H9 (cell line): Measurements from ENCODE around the gene DCDC2. TPM values are rescaled to one million over a fixed set of nuclear protein-coding genes. Genes with fewer than 3 reads are reported as not detected.

Experiments used
- DNase-seq: peaks from one replicate; pipeline ENCODE4 v3.0.0-alpha.2; 2017
- H2AFZ ChIP-seq: one replicate; pipeline ENCODE4 v1.6.1; 2013; ENCODE audit warnings: mild to moderate bottlenecking, low read length, control low read depth, moderate library complexity
- H2AK5ac ChIP-seq: 2 replicates; pipeline ENCODE4 v1.6.1; 2013; ENCODE audit warnings: low read length, control low read depth, mixed read lengths; ENCODE audit not compliant: insufficient read length
- H2BK120ac ChIP-seq: one replicate; pipeline ENCODE4 v1.6.1; 2013; ENCODE audit warnings: low read depth, mild to moderate bottlenecking, low read length, control low read depth, inconsistent platforms; ENCODE audit not compliant: poor library complexity, severe bottlenecking
- H2BK12ac ChIP-seq: 2 replicates; pipeline ENCODE4 v1.6.1; 2013; ENCODE audit warnings: low read length, control low read depth, mixed read lengths, low read depth; ENCODE audit not compliant: insufficient read length
- H2BK15ac ChIP-seq: 2 replicates; pipeline ENCODE4 v1.6.1; 2013; ENCODE audit warnings: low read depth, low read length, control low read depth
- H2BK20ac ChIP-seq: one replicate; pipeline ENCODE4 v1.6.1; 2013; ENCODE audit warnings: low read depth, mild to moderate bottlenecking, low read length, control low read depth, inconsistent platforms; ENCODE audit not compliant: poor library complexity, severe bottlenecking
- H2BK5ac ChIP-seq: 2 replicates; pipeline ENCODE4 v1.6.1; 2013; ENCODE audit warnings: low read length, control low read depth, mixed read lengths; ENCODE audit not compliant: insufficient read length
- H3K14ac ChIP-seq: 2 replicates; pipeline ENCODE4 v1.6.1; 2013; ENCODE audit warnings: low read length, control low read depth; ENCODE audit not compliant: insufficient read depth
- H3K18ac ChIP-seq: 2 replicates; pipeline ENCODE4 v1.6.1; 2013; ENCODE audit warnings: low read depth, mild to moderate bottlenecking, mixed read lengths, low read length, control low read depth; ENCODE audit not compliant: insufficient read length
- H3K23ac ChIP-seq: 2 replicates; pipeline ENCODE4 v1.6.1; 2013; ENCODE audit warnings: low read length, control low read depth, mixed read lengths, low read depth; ENCODE audit not compliant: insufficient read length
- H3K23me2 ChIP-seq: 2 replicates; pipeline ENCODE4 v1.6.1; 2013; ENCODE audit warnings: low read depth, mild to moderate bottlenecking, mixed read lengths, low read length, control low read depth; ENCODE audit not compliant: insufficient read length, poor library complexity, severe bottlenecking
- H3K27ac ChIP-seq: 2 replicates; pipeline ENCODE4 v1.5.1; 2013; ENCODE audit warnings: low read length, control low read depth, mixed read lengths, low read depth; ENCODE audit not compliant: insufficient read length
- H3K27me3 ChIP-seq: 2 replicates; pipeline ENCODE4 v1.6.1; 2013; ENCODE audit warnings: low read length, control low read depth, inconsistent platforms; ENCODE audit not compliant: insufficient read depth
- H3K4ac ChIP-seq: 2 replicates; pipeline ENCODE4 v1.6.1; 2013; ENCODE audit warnings: low read depth, mild to moderate bottlenecking, control low read depth, inconsistent platforms, low read length, moderate library complexity
- H3K4me1 ChIP-seq: 2 replicates; pipeline ENCODE4 v1.6.1; 2013; ENCODE audit warnings: low read length, control low read depth, inconsistent platforms; ENCODE audit not compliant: insufficient read depth
- H3K4me2 ChIP-seq: 2 replicates; pipeline ENCODE4 v1.6.1; 2013; ENCODE audit warnings: low read length, control low read depth, mixed read lengths; ENCODE audit not compliant: insufficient read length, insufficient read depth
- H3K56ac ChIP-seq: 2 replicates; pipeline ENCODE4 v1.6.1; 2013; ENCODE audit warnings: low read depth, mild to moderate bottlenecking, mixed read lengths, low read length, control low read depth; ENCODE audit not compliant: insufficient read length
- H3K79me1 ChIP-seq: 2 replicates; pipeline ENCODE4 v1.6.1; 2013; ENCODE audit warnings: low read depth, mild to moderate bottlenecking, moderate library complexity, low read length, control low read depth, inconsistent platforms; ENCODE audit not compliant: insufficient read depth, poor library complexity, severe bottlenecking
- H3K79me2 ChIP-seq: 2 replicates; pipeline ENCODE4 v1.6.1; 2013; ENCODE audit warnings: low read length, control low read depth, inconsistent platforms; ENCODE audit not compliant: insufficient read depth
- H3K9ac ChIP-seq: 2 replicates; pipeline ENCODE4 v1.6.1; 2013; ENCODE audit warnings: low read length, control low read depth, mixed read lengths; ENCODE audit not compliant: insufficient read length; ENCODE audit errors: extremely low read depth
- H3K9me3 ChIP-seq: one replicate; pipeline ENCODE4 v1.6.1; 2013; ENCODE audit warnings: low read depth, low read length, inconsistent platforms; ENCODE audit not compliant: control insufficient read depth
- H3T11ph ChIP-seq: one replicate; pipeline ENCODE4 v1.6.1; 2013; ENCODE audit warnings: mild to moderate bottlenecking, low read length, control low read depth, inconsistent platforms
- H4K20me1 ChIP-seq: one replicate; pipeline ENCODE4 v1.6.1; 2013; ENCODE audit not compliant: control insufficient read depth, insufficient read length, insufficient read depth
- H4K5ac ChIP-seq: 2 replicates; pipeline ENCODE4 v1.6.1; 2013; ENCODE audit warnings: low read depth, mild to moderate bottlenecking, mixed read lengths, low read length, control low read depth; ENCODE audit not compliant: insufficient read length
- H4K8ac ChIP-seq: replicated peaks from 2 replicates; pipeline ENCODE4 v1.6.1; 2013; ENCODE audit warnings: low read length, control low read depth, mixed read lengths, low read depth; ENCODE audit not compliant: insufficient read length
- H4K91ac ChIP-seq: 2 replicates; pipeline ENCODE4 v1.6.1; 2013; ENCODE audit warnings: low read depth, mild to moderate bottlenecking, moderate library complexity, mixed read lengths, low read length, control low read depth; ENCODE audit not compliant: insufficient read length
- H3K27ac Mint-ChIP-seq, 3 experiments: 2 replicates in 2 of 3; 3 replicates in 1 of 3; pipeline ENCODE4 v1.8.0; 2020 to 2021; ENCODE audit warnings: mixed read lengths in 3 of 3, mild to moderate bottlenecking in 1 of 3, moderate library complexity in 1 of 3
- H3K27me3 Mint-ChIP-seq: 2 replicates; pipeline ENCODE4 v1.8.0; 2021; ENCODE audit warnings: low read depth, mild to moderate bottlenecking, moderate library complexity, mixed read lengths
- H3K36me3 Mint-ChIP-seq, 3 experiments: 2 replicates in 2 of 3; 3 replicates in 1 of 3; pipeline ENCODE4 v1.8.0; 2020 to 2021; ENCODE audit warnings: low read depth in 3 of 3, mixed read lengths in 3 of 3; ENCODE audit not compliant: insufficient read depth in 1 of 3
- H3K4me1 Mint-ChIP-seq, 2 experiments: 2 replicates each; pipeline ENCODE4 v1.8.0; 2020; ENCODE audit warnings: mixed read lengths in 2 of 2
- H3K4me3 Mint-ChIP-seq, 2 experiments: 2 replicates in 1 of 2; 3 replicates in 1 of 2; pipeline ENCODE4 v1.8.0; 2020 to 2021; ENCODE audit warnings: mild to moderate bottlenecking in 2 of 2, mixed read lengths in 2 of 2, moderate library complexity in 1 of 2
- H3K9me3 Mint-ChIP-seq, 2 experiments: 2 replicates in 1 of 2; 3 replicates in 1 of 2; pipeline ENCODE4 v1.8.0; 2020; ENCODE audit warnings: mild to moderate bottlenecking in 2 of 2, mixed read lengths in 2 of 2, moderate library complexity in 1 of 2
- WGBS: extraction: QIAGEN DNeasy Blood & Tissue Kit; methylation state at CpG from one replicate; pipeline ENCODE4 v1.1.7; 2013; ENCODE audit warnings: missing lambda C conversion rate, low lambda C conversion rate, mixed read lengths; ENCODE audit not compliant: insufficient read length; ENCODE audit errors: extremely low coverage; 5-methylcytosine and 5-hydroxymethylcytosine counted together
- total RNA-seq: library from RNA; stranded (reverse); gene quantifications from 2 replicates; pipeline ENCODE4 v1.2.1, GENCODE V29; 2021
- TF ChIP-seq, protein P1 (sequence below): fragments of 200-600 bp; sonication (generic); conservative IDR thresholded peaks from 3 replicates; pipeline ENCODE4 v1.8.0; 2021; ENCODE audit warnings: antibody characterized with exemption, mild to moderate bottlenecking

The DCDC2 gene
- total RNA-seq, 1 experiment from 2014 or later, result 0.59 TPM

DNA sequence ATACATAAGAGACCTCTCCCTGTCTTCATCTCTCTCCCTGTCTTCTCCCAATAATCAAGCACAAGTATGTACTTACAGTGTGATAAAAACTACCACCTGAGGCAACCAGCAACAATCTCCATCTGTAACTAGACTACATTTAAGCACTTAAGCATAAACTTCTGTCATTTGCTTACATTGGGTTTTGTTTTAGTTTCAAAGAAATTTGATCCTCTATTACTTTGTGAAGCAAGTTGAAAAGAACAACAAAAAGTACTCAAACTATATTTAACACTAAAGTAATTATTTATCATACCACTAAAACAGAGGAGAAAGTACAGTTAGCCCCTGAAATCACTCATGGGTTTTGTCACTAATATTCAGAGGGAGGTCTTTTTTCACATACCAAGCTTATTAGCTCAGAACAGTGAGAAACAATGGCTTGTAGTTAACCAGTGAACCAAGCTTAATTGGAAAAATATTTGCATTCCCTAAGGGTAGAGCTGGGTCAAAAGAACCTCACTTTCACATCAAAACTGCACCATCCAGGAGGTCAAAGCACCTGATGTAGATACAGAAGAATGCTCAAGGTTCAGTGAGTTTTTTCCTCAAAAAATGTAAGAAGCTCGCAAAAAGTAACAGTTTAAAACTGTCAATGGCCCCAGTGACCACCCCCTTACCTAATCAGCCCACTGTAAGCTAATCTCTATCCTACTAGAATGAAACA is 34.1 kb downstream of the DCDC2 start:
- TF ChIP-seq, protein P1, sequence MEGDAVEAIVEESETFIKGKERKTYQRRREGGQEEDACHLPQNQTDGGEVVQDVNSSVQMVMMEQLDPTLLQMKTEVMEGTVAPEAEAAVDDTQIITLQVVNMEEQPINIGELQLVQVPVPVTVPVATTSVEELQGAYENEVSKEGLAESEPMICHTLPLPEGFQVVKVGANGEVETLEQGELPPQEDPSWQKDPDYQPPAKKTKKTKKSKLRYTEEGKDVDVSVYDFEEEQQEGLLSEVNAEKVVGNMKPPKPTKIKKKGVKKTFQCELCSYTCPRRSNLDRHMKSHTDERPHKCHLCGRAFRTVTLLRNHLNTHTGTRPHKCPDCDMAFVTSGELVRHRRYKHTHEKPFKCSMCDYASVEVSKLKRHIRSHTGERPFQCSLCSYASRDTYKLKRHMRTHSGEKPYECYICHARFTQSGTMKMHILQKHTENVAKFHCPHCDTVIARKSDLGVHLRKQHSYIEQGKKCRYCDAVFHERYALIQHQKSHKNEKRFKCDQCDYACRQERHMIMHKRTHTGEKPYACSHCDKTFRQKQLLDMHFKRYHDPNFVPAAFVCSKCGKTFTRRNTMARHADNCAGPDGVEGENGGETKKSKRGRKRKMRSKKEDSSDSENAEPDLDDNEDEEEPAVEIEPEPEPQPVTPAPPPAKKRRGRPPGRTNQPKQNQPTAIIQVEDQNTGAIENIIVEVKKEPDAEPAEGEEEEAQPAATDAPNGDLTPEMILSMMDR, result no peak
- no peaks in the 10 kb centered on the region for H3K9me3 Mint-ChIP-seq
- Histone ChIP-seq H3K23me2 (no peaks in the 10 kb centered on the region), H3T11ph (no peak overlapping the region), H4K91ac (no peak overlapping the region), H2AFZ (no peak overlapping the region), H3K79me1 (no peaks in the 10 kb centered on the region), H4K5ac (no peak overlapping the region), H2BK12ac (no peak overlapping the region), H3K27me3 (peaks cover 2% of the 10 kb centered on the region; the same call in 1 of the 2 replicates), H3K4ac (no peak overlapping the region), H3K9me3 (no peaks in the 10 kb centered on the region), H2BK5ac (no peak overlapping the region), H3K23ac (no peak overlapping the region), H3K4me1 (no peaks in the 10 kb centered on the region; the same call in 1 of the 2 replicates), H2AK5ac (no peak overlapping the region), H3K79me2 (no peaks in the 10 kb centered on the region), H3K4me2 (no peak overlapping the region), H3K27ac (no peak overlapping the region), H3K18ac (no peak overlapping the region), H3K56ac (no peak overlapping the region), H2BK20ac (no peak overlapping the region), H3K9ac (no peak overlapping the region), H2BK15ac (no peak overlapping the region), H2BK120ac (no peak overlapping the region), H4K8ac (no peak overlapping the region), H4K20me1 (no peaks in the 10 kb centered on the region), H3K14ac (no peak overlapping the region; the same call in 1 of the 2 replicates)
- H3K27ac Mint-ChIP-seq, result peak overlapping the region in 1 of 3 experiments; percentile 2; a peak in 1 of 7 replicates
- no peaks in the 10 kb centered on the region for H3K36me3 Mint-ChIP-seq
- WGBS, result no CpG with 5 or more reads among the region's 1 CpG
- no peak for DNase-seq
- H3K4me1 Mint-ChIP-seq, result peaks cover 37 to 42% of the 10 kb centered on the region in 2 experiments
- H3K4me3 Mint-ChIP-seq, result no peak overlapping the region
- peaks cover 39% of the 10 kb centered on the region for H3K27me3 Mint-ChIP-seq
